Ramos (cell line): Measurements from ENCODE around the gene ACTR5.

Experiments used
- in situ Hi-C: fragments of 300-500 bp; cut with MboI; formaldehyde crosslinking; loops from one replicate; pipeline ENCODE4 v1.14.3; 2022; ENCODE audit warnings: low sequenced_read_pairs; ENCODE audit not compliant: unreplicated experiment

Gene ACTR5

GRCh38 chr20:38728191-38728781, 20.0 kb upstream of the ACTR5 start:
- in situ Hi-C loops, result loop anchor here (10.0 kb wide), 1 partner anchor 317 kb away; no protein-coding TSS in a partner anchor

GRCh38 chr20:38728911-38729642, 19.2 kb upstream of the ACTR5 start:
- in situ Hi-C loops, result loop anchor here (10.0 kb wide), 1 partner anchor 316 kb away; no protein-coding TSS in a partner anchor

GRCh38 chr20:38729767-38730166, 18.5 kb upstream of the ACTR5 start:
- in situ Hi-C loops, result loop anchor here (10.0 kb wide), 1 partner anchor 315 kb away; no protein-coding TSS in a partner anchor

GRCh38 chr20:38730167-38730988, 17.9 kb upstream of the ACTR5 start:
- in situ Hi-C loops, result no loop called here

- in situ Hi-C loops, result no loop called here
These were observed 17.1 kb upstream of the ACTR5 start for GRCh38 chr20:38730989-38731737.

GRCh38 chr20:38731738-38732113, 16.5 kb upstream of the ACTR5 start:
- in situ Hi-C loops, result no loop called here

GRCh38 chr20:38732981-38733380, 15.3 kb upstream of the ACTR5 start:
- in situ Hi-C loops, result no loop called here

GRCh38 chr20:38735172-38735571, 13.1 kb upstream of the ACTR5 start:
- in situ Hi-C loops, result no loop called here

GRCh38 chr20:38737887-38738286, 10.4 kb upstream of the ACTR5 start:
- in situ Hi-C loops, result no loop called here

GRCh38 chr20:38745757-38746156, 2.5 kb upstream of the ACTR5 start:
- in situ Hi-C loops, result no loop called here

- in situ Hi-C loops, result no loop called here
These were observed 664 bp upstream of the ACTR5 start for GRCh38 chr20:38747495-38748096.

- in situ Hi-C loops, result no loop called here
These were observed 545 bp downstream of the ACTR5 start for GRCh38 chr20:38748861-38749149.

- in situ Hi-C loops, result no loop called here
These were observed 3.2 kb downstream of the ACTR5 start for GRCh38 chr20:38751360-38751976.

- in situ Hi-C loops, result no loop called here
These were observed 3.8 kb downstream of the ACTR5 start for GRCh38 chr20:38752029-38752428.

GRCh38 chr20:38754924-38755323, 6.7 kb downstream of the ACTR5 start:
- in situ Hi-C loops, result no loop called here

- in situ Hi-C loops, result no loop called here
These were observed 7.2 kb downstream of the ACTR5 start for GRCh38 chr20:38755324-38755910.

GRCh38 chr20:38757145-38757775, 9.0 kb downstream of the ACTR5 start:
- in situ Hi-C loops, result no loop called here

- in situ Hi-C loops, result no loop called here
These were observed 10.8 kb downstream of the ACTR5 start for GRCh38 chr20:38759106-38759505.

GRCh38 chr20:38760978-38761377, 12.7 kb downstream of the ACTR5 start:
- in situ Hi-C loops, result no loop called here
